Measurements from ENCODE around the gene RNF40.
"Not testable (repeated sequence)": the region's sequence is repeated elsewhere in the genome, so short reads cannot be mapped to it uniquely, and the experiment has no call there.

The RNF40 gene

DNA sequence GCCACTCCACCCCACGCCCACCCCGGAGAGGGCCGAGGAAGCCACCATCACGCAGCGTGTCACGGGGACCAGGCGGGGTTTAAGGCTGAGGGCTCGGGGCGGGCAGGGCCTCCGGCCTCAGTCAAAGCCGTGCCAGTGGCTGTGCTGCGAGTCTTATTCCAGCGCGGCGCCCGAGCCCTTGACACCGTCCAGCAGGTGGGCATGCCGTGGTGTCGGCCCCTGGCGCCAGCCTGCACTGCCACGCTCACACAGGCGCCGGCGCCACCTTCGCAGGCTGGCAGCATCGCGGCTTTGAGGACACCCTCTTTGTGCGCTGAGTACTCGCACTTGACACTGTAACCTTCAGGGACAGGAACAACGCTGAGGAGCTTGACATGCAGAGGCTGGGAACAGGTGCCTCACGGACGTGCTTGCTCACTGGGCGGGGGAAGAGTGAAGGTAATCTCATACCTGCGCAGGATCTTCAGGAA is 58.9 kb downstream of the RNF40 start:
- DNase-seq (ENCODE audit: low spot score) = no peak

GRCh38 chr16:30821441-30821840 is 59.3 kb downstream of the RNF40 start:
- DNase-seq (ENCODE audit: low spot score) = not testable (repeated sequence)

GRCh38 chr16:30821891-30822290 is 59.8 kb downstream of the RNF40 start:
- no peak for DNase-seq (ENCODE audit: low spot score)
